GF-D8 (cell line): Measurements from ENCODE around the gene TMEM167B.
A peak's percentile ranks its signal among the peaks of the same experiment; 100 is the strongest.
"Not testable (repeated sequence)": the region's sequence is repeated elsewhere in the genome, so short reads cannot be mapped to it uniquely, and the experiment has no call there.

Experiments used
- DNase-seq: peaks from one replicate; lab custom pipeline; 2025; lab: John Stamatoyannopoulos, UW

TMEM167B gene

DNA sequence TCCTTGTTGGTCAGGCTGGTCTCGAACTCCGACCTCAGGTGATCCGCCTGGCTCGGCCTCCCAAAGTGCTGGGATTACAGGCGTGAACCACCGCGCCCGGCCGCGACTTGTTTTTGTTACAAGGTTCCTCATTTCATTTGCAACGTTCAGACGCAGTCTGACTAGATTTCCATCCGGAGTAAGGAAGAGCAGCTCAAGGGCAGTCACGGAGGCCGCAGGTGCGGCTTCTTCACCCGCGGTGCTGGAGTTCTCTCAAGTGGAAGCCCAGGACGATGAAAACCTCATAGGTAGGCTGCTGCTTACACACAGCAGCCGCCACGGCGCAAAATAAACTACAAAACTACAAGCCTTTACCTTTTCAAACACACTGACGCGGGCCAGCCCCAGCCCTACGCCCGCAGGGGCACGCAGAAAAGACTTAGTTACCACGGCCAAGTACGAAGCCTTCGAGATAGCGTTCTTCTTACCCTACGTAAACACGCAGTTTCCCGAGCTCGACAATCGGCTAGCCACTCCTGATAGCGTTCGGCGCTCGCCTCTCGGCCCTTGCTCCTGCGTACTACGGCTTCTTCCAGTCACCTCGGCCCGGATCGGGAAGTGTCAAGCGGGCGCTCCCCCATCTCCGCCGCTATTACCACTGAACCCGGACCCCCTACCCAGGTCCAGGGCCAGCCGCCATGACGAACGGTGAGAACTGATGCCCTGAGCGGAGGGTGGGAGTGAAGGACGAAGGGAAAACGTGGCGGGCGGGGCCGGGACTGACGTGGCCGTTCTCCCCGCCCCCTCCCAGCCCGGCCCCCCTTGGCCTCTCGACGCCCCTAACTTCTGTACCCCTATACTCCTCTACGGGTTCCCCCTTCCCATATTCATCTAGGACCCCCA lies at the start of gene TMEM167B:
Gene TMEM167B, plus strand, starts transcription at position 569 of the 882 bp plus-strand sequence. Its CDS starts 109 bp downstream, at position 678.
- DNase-seq: peak; percentile 85

DNA sequence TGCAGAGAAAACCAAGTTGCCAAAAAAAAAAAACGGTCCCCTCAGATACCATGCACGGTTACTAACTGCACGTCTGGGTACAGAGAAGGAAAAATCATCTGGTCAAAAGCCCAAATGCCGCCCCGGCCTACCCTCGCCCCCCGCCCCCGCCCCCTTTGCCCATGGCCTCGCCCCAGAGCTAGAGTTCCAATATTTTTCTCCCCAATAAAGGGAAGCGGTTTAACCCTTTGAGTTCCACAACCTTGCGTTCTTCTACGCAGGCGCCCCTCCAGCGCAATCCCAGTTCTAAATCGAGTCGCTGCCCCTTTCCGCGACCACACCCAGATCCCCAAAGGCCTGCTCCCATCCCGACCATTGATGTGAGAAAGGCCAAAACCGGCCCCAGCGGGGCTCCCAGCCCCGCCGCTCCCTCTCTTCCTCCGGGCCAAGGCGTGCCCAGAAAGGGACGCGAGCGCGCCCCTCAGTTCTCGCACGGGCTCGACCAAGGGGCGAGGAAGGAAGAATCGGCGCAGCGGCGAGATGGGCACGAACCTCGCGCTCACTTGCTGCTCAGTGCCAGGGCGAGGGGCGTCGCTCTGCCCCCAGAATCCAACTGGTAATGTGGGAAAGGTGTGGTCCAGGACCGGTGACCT lies 49.5 kb upstream of the TMEM167B start:
- peak; percentile 11 for DNase-seq

DNA sequence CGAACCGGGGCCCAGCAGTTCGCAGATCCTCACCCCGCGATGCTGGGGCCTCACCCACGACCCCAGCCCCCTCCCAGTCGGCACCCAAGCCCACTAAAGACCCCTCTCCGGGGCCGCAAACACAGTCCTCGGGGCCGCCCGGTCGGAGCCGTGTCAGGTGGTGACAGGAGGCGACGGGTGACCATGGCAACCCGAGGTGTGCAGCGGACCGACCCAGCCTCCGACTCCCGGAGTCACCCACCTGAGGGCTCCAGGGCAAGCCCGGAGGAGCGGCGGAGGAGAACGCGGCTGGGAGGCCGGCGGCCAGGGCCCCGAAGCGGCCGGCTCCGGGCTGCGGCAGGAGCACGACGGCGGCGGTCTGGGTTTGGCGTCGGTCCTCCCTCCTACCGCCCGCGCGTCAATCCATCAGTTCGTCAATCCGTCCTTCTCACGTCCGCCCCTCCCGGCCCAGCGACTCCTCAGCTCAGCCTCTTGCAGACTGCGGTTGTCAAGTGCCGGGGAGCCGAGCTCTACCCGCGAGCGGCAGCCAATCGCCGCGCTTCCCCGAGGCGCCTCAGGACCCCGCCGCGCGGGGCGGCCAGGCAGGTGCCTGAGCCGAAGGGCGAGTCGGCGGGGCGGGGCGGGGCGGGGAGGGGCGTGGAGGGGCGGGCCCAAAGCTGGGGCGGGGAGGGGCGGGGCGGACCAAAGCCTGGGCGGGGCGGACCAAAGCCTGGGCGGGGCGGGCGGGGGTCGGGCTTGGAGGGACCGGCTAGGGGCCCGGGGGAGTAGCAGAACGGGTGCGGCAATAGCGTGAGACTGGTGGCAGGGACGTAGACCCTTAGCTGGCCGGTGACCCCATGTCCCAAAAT lies 48.7 kb upstream of the TMEM167B start, which contains the start of gene WDR47:
Gene WDR47, minus strand, starts transcription at position 482 of the 848 bp plus-strand sequence. CDS start 18,590 bp downstream, outside the sequence.
- DNase-seq: peak; percentile 92

DNA sequence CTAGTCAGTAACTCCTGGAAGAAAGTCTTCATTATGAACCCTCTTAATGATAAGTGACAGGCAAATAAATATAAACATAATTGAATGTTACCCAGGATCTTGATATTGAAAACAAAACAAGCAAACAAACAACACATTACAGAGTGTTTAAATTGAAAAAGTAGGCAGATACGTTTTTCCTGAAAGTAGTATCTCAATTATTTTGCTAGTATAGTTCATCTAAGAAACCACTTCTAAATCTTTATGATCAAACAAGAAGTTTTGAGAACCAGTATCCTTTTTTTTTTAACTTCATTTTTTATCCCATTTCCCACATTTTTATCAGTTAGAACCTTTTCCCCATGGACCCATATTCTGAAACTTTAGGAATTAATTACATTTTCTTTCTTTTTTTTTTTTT lies 45.0 kb upstream of the TMEM167B start:
- DNase-seq: no peak

DNA sequence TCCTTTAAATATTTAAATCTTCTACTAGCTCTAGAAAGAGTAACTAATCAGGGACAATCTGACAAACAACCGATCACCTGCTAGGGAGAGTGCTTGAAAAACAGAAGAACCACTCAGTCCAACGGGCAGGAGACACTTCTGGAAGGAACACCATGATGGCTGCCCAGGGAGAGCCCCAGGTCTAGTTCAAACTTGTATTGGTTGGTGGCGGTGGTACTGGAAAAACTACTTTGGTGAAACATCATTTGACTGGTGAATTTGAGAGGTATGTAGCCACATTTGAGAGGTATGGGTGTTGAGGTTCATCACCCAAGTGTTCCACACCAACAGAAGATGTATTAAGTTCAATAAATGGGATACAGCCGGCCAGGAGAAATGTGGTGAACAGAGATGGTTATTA lies 43.9 kb upstream of the TMEM167B start:
- no peak for DNase-seq

DNA sequence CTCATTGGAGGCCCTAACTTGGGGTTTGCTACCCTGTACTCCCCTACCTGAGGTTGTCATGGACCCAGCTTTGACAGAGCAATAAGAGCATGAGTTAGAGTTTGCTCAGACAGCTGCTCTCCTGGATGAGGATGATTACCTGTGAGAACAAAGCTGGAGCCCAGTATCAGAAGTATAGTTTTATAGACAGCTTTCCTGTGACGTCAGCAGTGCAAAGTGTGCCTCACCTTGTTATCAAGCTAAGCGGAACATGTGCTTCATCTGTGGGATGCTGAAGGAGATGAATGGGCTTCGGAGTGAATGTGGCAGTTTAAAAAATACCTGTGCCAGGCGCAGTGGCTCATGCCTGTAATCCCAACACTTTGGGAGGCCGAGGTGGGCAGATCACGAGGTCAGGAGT lies 43.2 kb upstream of the TMEM167B start:
- no peak for DNase-seq

DNA sequence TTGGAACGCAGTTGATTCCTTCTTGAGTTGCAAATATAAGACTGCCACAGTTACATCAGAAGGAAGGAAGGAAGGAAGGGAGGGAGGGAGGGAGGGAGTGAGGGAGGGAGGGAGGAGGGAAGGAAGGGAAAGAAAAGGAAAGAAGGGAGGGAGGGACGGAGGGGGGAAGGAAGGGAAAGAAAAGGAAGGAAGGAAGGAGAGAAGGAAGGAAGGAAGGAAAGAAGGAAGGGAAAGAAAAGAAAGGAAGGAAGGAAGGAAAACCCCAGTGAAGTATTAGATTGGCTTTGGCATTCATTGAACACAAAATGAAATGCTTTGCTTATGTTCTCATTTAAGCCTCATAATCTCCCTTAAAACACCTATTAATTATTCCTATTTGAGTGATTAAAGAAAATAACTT lies 42.2 kb upstream of the TMEM167B start:
- DNase-seq: no peak

DNA sequence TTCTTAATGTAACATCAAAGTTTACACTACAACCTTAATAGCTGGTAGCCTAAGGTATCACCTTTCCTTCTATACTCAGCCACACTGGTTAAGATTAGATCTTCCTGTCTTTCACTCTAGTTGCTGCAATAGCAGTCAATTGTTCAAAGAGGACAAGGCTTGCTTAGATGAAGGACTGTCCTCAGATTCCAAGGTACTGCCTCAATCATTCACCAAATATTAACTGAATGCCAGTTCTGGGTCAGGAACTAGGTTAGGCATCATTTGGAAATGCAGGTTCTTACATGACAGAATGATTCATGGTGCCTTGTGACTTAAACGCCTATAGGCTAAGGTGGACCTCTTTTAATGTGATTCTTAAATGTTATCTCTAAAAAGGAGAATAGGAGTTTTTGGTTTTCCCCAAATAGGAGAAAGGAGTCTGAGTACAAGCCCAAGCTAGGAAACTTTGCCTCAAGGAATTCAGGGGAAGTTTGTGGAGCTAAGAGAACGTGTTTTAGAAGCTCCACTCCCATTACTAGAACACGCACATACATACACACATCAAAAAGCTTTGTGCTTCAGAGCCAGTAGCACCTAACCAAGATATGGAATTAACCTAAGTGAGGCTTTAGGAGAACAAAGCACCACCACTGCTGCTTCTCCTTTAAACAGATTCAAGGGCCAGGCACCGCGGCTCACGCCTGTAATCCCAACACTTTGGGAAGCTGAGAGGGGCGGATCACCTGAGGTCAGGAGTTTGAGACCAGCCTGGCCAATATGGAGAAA lies 40.2 kb upstream of the TMEM167B start:
- DNase-seq: no peak

DNA sequence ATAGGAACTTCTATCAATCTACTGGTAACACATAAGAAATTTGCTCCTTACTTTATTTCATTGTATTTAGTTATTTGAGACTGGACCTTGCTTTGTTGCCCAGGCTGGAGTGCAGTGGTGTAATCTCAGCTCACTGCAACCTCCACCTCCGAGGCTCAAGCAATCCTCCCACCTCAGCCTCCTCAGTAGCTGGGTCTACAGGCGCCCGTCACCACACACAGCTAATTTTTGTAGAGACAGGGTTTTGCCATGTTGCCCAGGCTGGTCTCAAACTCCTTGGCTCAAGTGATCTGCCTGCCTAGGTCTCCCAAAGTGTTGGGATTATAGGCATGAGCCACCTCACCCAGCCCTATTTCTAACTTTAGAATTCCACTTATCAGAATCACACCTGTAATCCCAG lies 38.4 kb upstream of the TMEM167B start:
- DNase-seq: not testable (repeated sequence)

DNA sequence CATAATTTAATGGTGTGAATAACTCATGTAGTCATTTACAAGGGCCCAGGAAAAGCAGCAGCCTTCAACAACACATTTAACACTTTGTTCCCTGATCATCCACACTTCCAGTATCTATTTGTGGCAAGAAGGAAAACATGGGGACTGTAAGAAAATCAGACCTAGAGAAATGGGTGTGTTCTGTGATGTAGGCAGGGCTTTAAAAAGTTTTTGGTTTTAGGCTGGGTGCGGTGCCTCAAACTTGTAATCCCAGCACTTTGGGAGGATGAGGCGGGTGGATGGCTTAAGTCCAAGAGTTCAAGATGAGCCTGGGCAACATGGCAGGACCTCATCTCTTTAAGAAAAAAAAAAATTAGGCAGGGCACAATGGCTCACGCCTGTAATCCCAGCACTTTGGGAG lies 34.5 kb upstream of the TMEM167B start:
- DNase-seq: no peak

DNA sequence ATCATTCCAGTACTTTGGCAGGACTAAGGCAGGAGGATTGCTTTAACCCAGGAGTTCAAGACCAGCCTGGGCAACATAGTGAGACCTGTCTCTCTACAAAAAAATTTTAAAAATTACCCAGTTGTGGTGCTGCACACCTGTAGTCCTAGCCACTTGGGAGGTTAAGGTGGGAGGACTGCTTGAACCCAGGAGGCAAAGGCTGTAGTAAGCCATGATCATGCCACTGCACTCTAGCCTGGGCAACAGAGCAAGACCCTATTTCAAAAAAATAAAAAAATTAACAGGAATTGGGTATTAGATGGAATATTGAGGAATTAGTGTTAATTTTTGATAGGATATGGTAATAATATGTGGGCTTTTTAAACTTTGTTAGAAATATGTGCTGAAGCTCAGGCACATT lies 31.5 kb upstream of the TMEM167B start:
- no peak for DNase-seq

DNA sequence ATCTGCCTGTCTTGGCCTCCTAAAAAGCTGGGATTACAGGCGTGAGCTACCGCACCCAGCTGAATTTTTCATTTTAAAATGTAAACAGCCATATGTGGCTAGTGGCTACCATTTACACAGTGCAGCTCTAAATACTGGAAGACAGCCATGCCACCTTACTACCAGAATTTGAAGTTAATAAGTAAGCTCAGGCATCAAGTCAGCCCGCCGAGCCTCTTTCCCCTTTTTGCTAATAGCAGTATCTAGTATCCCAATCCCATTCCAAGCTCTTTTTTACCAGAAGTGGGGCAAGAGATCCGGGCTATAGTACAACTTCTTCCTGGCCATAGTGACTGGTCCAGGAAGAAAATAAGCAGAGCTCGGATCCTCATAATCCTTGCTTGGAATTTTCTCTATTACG lies 29.9 kb upstream of the TMEM167B start:
- no peak for DNase-seq

DNA sequence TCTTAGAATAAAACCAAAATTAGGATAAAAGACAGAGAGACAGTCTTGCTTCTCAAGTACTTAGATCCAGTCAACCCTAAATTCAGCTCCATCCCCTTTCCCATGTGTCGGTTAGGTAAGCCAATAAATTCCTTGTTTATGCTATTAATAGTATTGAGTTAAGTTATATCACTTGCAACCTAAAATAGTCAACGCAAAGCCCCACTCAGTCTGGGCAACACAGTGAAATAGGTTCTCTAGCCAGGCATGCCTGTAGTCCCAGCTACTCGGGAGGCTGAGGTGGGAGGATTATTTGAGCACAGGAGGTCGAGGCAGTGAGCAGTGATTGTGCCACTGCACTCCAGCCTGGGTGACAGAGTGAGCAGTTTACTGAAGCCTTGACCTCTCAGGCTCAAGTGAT lies 29.4 kb upstream of the TMEM167B start:
- DNase-seq: no peak

DNA sequence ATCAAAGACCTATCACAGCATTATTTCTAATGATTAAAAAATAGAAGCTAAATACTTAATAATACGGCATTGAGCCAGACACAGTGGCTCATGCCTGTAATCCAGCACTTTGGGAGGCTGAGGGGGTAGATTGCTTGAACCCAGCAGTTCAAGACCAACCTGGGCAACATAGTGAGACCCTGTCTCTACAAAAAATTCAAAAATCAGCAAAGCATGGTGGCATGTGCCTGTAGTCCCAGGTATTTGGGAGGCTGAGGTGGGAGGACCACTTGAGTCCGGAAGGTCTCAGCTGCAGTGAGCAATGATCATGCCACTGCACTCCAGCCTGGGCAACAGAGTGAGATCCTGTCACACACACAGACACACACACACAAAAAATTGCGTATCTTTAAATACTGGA lies 25.4 kb upstream of the TMEM167B start:
- DNase-seq: no peak

DNA sequence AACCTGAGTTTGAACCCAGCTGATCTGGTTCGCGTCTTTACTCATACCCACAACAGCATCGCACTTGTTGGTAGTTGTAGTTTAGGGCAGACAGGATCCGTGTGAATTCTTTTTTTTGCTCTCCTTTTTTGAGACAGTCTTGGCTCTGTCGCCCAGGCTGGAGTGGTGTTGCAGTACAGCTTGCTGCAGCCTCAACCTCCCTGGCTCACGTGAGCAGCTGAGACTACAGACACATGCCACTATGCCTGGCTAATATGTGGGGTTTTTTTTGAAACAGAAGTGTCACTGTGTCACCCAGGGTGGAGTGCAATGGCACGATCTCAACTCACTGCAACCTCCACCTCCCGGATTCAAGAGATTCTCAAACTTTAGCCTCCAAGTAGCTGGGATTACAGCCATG lies 22.7 kb upstream of the TMEM167B start:
- DNase-seq: no peak

DNA sequence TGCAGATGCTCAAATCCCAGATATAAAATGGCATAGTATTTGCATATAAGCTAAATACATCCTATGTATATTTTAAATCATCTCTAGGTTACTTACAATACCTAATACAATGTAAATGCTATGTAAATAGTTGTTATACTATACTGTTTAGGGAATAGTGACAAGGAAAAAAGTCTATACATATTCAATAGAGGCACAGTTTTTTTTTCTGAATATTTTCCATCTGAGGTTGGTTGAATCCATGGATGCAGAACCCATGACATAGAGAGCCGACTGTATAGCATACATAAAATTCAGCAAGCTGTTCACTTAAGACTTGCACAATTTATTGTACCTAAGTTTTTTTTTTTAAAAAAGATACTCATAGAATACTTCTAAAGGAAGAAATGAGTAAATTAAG lies 21.3 kb upstream of the TMEM167B start:
- DNase-seq: no peak

DNA sequence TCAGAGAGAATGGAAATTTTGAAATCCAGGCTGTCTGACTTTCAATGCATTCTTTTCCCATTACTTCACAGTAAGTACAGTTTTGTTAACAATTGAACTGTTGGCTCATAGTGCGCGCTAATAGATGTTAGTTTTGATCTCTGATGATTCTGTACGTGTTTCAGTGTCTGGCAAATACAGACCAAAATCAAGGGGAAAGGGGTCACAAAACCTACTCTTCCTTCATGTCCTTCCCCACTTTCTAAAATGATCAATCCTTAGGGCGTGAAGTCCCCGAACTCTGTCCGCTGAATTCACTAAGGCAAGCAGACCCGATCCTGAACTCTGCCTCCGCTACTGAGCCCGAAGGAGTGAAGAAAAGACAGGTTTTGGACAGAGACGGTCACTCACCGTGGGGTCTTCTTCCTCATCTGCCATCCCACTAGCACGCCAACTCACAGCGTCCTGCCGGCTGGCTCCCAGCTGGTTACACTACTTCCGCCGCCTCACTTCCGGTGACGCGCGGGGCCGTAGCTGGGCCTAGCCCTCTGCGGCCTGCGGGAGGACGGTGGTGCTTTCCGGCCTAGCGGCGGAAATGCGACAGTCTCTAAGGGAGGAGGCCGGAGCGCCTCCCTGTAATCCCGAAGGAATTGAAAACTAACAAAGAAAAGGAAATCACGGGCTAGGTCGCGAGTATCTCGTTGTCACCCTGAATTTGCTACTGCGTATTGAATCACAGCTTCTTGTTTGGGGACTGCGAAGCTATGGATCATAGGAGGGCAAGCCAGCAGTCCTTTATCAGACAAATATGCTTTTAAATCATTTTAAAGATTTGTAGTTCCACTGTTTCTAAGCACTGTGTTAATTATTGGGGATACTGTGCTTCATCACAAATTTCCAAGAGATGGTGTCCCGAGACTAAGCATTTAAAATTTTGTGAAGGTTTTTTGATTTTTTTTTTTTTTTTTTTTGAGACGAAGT lies 14.8 kb upstream of the TMEM167B start, which contains the start of gene TAF13:
Gene TAF13, minus strand, starts transcription at position 473 of the 960 bp plus-strand sequence. Its CDS starts 56 bp downstream, at position 417.
- peak; percentile 79 for DNase-seq

DNA sequence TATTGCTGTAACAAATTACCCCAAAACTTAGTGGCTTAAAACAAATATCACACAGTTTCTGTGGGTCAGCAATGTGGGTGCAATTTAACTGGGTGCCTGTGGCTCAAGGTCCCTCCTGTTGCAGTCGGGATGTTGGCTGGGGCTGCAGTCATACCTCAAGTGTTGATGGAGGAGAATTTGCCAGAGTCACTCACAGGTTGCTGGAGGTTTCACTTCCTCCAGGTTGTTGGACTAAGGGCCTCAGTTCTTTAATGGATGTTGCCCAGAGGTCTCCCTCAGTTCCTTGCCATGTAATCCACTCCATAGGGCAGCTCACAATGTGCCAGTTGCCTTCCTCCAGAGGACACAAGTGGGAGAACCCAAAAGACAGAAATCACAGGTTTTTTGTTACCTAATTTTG lies 12.2 kb upstream of the TMEM167B start:
- DNase-seq: no peak

DNA sequence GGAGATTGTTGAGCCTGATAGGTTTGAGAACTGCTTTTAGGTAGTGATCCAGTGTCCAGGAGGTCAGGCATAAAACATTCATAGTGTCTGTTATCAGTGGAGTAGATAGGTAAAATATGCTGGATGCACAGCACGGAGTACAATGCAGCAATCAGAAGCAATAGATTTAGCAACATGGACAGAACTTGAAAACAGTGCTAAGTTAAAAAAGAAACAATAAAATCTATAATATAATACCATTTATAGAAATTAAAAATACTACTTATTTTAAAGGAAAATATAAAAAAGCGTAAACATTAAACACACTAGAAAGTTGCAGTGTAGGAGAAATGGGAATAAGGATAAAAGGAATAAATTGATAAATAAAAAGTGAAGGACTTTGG lies 11.3 kb upstream of the TMEM167B start:
- no peak for DNase-seq

DNA sequence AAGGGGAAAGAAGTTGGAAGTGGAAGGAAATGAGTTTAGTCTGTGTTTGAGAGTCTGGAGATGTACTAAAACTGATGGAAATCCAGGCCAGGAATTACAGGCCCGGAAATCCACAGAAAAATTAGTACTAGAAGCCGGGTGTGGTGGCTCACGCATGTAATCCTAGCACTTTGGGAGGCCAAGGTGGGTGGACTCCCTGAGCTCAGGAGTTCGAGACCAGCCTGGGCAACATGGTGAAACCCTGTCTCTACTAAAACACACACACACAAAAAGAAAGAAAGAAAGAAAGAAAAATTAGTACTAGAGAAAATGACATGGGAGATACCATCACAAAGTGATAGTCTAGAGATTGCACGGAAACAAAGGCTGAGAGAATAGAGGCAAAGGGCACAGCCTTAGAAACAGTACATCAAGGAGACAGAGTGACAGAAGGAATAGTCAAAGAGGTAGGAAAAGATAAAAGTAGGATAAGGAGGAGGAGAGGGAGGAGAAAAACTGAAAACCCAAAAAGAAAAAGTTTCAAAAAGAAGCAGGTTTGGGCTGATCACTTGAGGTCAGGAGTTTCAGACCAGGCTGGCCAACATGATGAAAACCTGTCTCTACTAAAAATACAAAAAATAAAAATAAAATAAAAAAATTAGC lies 10.0 kb upstream of the TMEM167B start:
- no peak for DNase-seq
